Left colon (tissue), 2 donors: Measurements from ENCODE around the gene BRD3. TPM values are rescaled to one million over a fixed set of nuclear protein-coding genes. Genes with fewer than 3 reads are reported as not detected.

Experiments
- ATAC-seq: fragments of 200-7000 bp; cut with Tn5 transposase; one replicate; pipeline ENCODE4 v1.9.1; 2020; ENCODE audit warnings: mild to moderate bottlenecking, moderate library complexity
- DNase-seq, 2 donors: peaks; one replicate each; pipeline ENCODE4 v3.0.0-alpha.2; 2020
- intact Hi-C, 2 donors: fragments of 100-400 bp; cut with DNase I in 1 of 2; cut with micrococcal nuclease in 1 of 2; formaldehyde crosslinking; loops; one replicate each; pipeline versions ENCODE4 v1.11.2 to v1.14.0; 2022; cut with DNase I, micrococcal nuclease
- total RNA-seq, 2 donors: library from RNA; stranded (reverse); fragmentation: NEBNext Ultra II Directional; extraction: Animal tissue kit (Norgen Biotek cat#: 25700); gene quantifications; one replicate each; pipeline ENCODE4 v1.2.1, GENCODE V29; 2021
- donor health status: DM: no; HTN: no; CAD: no.
- donor health status: DM: yes; HTN: yes; CAD: no.

Gene BRD3
- total RNA-seq, 2 donors from 2014 or later: 21.5 to 36.7 TPM

DNA sequence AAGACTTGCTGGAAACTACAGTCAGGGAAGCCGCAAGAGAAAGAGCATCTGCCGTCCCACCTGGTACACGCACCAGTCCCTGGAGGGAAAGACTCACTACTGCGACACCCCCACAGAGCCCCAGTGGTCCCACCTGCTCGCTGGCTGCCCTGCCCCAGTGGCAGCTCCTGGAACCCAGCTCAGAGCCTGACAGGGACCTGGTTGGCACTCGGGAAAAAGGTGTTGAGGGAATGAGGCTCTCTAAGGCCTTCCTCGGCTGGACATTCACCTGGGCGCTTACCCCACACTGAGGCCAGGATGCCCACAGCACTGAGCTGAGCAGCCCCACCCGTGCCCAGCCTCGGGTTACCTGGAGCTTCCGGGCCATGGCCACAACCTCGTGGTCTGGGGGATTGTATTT, 22.9 kb downstream of the BRD3 start:
- intact Hi-C loops: no loop called here
- DNase-seq: no peak
- ATAC-seq: no peak

DNA sequence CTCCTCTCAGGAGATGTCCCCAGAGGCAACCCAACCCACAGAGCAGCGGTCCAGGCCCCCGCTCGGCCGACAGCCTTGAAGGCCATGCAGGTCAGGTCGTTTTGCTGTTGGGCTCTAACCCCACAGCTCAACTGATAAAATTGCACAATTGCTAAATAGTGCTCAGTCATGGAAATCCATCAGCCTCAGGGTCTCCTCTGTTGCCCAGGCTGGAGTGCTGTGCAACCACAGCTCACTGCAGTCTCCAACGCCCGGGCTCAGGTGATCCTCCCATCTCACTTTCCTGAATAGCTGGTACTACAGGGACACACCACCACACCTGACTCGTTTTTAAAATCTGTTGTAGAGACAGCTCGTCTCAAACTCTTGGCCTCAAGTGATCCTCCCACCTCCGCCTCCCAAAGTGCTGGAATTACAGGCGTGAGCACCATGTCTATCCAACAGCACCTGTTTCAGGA, 24.3 kb downstream of the BRD3 start:
- intact Hi-C loops: no loop called here
- DNase-seq (no peak), ATAC-seq (no peak)

DNA sequence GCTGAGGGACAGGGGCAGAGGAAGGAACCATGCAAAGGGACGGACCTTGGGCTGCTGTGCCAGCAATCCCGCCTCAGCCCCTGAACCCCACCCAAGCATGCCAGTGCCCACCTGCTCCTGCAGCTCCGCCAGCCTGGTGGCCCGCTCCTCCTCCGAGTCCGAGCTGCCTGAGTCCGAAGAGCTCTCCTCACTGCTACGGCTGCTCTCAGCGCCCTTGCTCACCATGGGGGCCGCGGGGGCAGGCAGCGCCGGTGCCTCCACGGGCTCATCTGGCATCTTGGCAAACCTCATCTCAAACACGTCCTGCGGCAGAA, 26.2 kb downstream of the BRD3 start:
- intact Hi-C loops: no loop called here
- ATAC-seq: no peak
- no peak for DNase-seq

DNA sequence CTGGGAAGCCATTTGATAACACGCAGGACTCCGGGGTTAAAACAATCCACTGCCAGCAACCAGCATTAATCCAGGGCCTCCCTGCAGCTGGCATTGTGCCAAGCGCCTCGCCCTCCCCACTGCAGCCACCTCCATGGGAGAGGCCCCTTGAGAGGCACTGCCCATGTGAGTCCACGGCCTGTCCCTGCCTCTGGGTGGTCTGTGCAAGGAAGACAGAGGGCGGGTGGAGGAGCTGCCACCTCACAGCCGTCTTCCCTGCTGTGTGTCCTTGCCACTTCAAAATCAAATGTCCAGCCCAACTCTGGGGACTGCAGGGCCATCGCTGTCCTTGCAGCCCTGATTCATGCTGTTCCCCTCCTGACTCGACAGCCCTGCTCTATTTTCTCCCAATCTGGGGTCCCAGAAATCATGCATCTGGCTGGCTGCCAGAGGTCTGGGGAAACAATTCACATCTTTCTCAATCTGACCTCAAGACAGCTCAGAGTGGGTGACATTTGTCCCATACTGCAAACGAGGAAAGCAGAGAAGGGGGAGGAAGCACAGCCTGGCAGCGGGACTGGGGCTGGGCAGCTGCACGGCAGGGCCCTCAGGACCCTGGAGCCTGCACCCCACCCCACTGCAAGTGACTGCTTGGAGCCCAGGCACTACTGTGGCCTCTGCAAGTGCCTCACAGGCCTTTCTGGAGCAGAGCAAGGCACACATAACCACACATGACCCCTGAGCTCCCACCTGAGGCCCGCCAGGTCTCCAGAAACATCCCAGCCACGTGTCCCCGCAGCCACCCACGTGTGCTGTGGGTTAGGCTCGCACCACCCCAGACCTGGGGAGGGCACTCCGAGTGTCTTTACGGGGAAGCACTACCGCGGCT, 26.8 kb downstream of the BRD3 start:
- peak; percentile 70 for ATAC-seq
- peak in 1 of 2 donors; percentile 43 for DNase-seq
- intact Hi-C loops: no loop called here

DNA sequence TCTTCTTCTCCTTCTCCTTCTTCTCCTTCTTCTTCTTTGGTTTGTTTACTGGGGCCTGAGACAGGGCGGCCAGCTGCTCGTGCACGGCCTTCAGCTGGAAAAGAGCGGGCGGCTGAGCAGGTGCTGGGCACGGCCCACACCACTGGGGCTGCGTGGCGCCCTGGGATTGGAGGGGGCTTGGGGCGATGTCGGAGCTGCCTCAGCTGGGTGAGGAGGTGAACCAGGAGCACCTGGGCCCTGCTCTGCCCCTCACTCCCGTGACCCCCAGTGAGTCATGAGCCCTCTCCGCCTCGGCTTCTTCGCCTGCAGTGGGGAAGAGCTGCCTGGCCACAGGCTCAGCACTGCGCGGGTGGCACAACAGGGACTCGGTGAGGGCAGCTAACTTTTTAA, 27.7 kb downstream of the BRD3 start:
- no peak for ATAC-seq
- intact Hi-C loops: no loop called here
- DNase-seq: no peak

DNA sequence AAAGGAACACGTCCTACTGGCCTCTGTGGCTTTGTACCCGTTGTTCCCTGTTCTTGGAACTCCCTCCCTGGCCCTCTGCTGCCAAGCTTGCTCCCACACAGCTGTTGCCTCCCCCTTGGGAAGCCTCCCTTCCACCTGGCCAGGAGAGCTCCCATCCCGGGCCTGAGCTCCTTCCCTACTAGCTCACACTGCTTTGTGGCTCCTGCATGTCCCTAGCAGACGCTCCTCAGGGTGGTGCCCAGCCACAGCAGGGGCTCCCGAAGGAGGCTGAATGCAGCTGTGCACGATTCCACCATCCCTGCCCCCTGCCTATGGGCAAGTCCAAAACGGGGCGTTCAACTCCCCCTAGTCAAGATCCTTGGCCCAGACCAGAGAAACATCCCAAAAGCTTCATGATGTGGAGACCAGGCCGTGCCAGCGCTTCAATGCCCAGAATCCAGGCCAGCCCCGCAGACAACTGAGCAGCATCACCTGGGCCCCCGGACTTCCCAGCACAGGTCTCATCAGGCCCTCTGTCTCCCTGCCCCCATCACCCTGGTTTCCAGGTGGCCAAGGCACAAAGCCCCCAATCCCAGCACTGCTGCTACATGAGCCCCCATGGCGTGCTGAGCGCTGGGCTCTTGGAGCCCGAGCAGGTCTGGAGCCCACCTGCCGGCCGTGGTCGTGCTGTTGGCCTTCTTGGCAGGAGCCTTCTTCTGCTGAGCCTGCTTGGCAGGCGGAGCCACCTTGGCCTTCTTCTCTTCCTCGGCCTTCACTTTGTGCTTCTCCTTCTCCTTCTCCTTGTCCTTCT, 28.2 kb downstream of the BRD3 start:
- intact Hi-C loops: no loop called here
- ATAC-seq: no peak
- no peak for DNase-seq

DNA sequence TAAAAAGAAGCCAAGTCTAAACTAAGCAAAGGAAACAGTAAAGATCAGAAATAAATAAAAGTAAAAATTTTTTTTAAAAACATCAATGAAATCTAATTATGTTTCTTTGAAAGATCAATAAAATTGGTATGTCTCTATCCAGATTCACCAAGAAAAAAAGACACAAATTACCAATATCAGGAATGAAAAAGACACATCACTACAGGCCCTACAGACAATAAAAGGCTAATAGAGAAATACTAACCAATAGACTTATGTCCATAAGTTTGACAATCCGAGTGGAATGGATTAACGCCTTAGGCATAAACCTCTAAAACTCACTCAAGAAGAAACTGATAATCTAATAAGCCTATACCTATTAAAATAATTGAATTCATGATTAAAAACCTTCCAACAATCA, 30.2 kb downstream of the BRD3 start:
- no peak for ATAC-seq

DNA sequence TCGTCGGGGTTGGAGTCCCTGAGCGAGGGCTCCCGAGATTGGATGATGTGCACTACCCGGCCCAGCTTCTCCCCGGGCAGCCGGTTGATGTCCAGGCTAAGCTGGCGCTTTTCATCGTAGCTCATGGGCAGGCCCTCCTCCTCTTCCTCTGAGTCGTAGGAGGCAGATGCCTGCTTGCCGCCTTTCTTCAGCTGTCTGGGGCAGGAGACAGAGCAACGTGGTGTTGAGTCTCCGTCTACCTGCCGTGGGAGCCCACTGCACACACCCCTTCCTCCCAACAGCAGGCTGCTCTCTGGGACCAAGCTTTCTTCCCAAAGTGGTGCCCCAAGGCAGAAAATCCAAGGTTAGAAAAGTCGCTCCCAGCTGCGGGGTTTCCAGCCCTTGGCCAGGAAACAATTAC, 31.7 kb downstream of the BRD3 start:
- intact Hi-C loops: no loop called here
- ATAC-seq: no peak

More for the DNA sequence above, 30.2 kb downstream of the BRD3 start:
- no peak for DNase-seq
- intact Hi-C loops: no loop called here

DNA sequence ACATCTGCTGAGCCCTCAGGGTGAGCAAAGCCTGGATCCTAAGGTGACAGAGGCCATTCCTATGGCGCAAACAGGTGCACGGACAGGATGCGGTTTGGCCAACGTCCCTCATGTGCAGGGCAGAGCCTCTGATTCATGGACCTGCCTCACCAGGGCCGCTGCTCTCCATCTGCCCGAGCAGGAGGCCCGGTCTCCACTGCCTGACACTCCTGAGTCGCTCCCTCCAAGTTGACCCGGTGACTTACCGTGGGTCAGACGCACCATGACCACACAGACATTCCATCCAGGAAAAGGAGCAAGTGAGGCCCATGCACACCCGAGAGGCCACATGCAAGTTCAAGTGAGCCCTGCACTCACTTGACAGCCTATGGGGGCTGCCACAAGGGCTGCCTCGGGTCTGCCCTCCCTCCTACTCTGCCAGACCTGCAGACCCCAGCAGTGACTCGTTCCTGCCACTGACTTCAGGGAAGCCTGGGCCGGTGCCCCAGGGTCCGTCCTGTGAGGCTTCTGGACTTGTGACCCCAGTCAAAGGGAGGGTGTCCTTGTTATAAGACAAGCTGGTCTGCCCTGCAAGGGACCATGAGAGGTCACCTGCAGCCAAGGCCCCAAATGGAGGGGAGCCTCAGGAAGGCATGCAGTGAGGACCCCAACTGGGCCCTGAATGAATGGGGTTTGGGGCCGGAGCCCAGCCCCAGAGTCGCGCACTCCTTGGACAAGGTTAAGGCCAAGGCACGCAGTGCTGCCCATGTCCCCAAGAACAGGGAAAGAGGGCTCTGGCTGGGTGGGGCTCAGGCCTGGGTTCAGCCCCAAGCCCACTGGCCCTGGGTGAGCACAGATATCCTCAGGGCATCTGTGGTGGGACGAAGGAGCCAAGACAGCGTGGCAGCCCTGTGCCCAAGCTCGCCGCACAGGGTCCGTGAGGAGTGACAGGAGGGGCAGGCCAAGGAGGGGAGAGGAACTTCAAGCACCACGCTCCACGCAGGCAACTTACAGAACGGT, 32.5 kb downstream of the BRD3 start:
- ATAC-seq: no peak
- intact Hi-C loops: no loop called here
- DNase-seq: no peak

More for the DNA sequence above, 31.7 kb downstream of the BRD3 start:
- no peak for DNase-seq

DNA sequence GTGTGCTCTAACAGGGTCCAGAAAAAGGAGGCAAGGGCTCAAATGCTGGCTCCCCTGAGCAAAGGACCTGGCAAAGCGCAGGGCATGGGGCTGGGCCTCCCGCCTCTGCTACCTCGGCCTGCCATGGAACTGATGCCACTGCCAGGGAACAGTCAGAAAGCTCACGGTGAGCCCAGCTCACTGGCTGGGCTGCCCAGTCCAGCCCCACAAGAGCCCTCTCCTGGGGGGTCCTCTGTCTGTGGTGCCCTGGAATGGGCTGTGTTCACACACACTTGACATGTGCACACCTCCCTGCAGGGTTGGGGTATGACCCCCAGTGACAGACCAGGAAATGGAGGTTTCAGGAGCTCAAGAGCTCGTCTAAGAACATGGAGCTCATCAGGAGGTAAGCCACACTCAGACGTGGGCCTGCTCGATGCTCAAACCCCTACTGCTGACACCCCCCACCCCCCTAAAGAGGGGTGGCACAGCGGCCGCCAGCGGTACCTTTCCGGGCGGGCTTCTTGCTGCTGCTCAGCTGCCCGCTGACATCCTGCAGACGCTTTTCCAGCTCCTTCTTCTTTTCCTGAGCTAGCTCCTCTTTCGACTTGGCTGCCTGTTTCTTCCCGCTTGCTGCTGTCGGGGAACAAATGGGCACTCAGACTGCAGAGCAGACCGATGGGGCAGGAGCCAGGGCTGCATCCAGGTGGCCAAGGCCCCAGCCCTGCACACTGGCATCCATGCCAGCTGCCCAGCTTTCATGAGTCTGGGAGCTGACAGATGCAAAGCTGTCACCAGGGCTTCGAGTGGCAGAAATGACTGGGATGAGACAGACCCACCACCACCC, 33.4 kb downstream of the BRD3 start:
- ATAC-seq (no peak), DNase-seq (no peak)
- intact Hi-C loops: no loop called here

DNA sequence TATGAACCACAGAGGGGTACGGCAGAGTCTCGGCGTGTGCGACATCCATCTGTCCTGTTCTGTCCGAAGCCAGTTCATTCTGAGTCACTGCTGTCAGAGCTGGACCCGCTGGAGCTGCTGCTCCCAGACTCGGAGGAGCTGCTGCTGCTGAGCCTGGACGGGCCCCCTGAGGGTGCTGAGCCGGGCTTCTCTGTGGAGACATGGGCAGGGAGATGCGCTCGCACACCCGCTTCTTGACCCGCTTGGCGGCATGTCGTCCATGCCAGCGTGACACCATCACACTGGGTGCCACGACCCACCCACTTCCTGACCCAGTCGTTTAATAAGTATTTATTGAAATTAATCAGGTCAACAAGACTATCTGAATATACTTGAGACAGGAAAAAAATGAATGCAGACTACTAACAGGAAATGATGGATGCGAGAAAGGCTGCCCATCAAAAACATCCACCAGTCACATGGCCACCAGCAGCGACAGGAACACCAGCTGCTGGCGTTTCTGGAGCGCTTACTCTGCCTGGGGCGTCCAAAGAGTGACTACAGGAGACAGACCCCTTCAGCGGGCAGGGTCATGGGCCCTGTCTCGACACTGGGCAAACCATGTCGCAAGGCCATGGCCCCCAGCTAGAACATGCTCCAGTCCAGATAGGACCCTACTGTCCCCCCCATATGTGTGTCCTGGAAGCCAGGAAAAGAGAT, 34.2 kb downstream of the BRD3 start:
- DNase-seq (no peak), ATAC-seq (no peak)
- intact Hi-C loops: no loop called here

DNA sequence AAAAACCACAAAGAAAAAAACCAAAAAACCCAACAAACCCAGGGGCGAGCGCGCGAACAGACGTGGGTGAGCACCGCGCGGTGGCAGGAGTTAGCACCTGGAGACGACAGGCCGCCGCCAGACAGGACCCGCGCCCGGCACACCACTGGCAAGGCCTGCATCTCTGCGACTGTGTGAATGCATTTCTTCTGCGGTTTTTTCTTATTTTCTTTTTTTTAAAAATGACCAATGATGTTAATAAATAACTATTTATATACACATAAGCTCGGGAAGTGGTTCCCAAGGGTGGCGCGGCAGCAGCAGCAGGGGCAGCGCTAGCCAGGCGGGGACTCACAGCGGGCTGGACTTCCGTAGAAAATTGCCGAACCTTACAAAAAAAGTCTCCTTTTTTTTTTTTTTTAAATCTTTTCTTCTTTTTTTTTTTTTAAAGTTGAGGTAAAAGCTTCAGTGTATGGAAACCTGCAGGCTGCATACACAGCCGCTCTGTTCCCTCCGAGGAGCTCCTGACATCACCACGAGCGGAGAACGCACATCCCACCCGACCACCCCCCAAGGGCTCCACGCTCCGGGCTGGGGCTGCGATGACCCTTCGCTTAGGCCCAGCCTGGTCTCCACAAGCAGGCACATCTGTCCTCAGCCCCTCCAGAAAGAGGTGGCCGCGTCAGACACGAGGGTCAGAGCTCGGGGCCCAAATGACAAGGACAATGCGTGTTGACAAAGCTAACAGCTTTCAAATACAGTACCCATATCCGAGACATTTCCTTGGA, 35.2 kb downstream of the BRD3 start:
- ATAC-seq (no peak), DNase-seq (no peak)
- intact Hi-C loops: no loop called here

DNA sequence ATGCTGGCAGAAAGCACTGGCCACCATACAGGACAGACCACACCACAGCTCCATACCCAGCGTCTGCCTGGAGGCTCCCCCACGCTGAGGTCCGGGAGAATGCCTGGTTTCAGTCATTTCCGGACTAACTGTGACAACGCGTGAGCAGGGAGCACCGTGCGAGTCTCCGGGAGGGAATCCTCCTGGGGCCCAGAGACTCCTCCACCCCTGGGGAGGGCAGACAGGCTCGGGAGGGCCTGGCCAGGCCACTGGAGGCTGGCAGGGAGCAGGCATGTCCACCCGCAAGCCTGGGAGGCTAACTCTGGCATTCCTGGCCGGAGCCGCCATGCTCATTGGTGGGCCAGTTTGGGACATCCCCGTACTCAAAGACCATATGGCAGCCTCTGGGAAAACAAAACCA, 36.0 kb downstream of the BRD3 start:
- DNase-seq: no peak
- ATAC-seq: no peak
- intact Hi-C loops: no loop called here

DNA sequence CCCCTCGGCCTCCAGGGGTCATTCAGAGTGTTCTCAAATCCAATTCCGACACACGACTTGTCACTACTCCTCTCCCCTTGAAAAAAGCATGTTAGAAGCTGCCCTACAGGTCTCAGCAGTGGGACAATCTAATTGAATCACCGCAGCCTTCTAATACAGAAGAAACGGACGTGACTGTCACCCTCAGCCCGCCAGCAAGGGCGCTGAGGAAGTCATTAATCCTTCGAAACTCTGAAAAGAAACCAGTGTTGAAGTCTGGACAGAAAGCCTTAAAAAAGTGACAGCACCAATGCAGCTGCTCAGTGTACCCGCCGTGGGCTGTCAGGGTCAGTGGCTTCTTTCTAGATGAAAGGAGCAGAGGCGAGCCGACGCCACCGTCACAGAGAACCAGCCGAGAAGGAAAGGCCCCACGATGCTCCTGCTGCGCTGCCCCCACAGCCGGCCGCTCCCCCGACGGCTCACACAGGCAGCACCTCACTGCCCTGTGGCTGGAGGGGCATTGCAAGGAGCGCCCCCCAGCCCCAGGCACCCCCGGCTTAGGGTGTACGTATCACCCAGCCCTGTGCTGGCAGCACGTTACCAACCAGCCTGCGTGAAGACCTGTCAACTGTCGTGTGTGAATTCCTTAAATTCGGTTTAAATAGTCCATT, 36.9 kb downstream of the BRD3 start:
- intact Hi-C loops: no loop called here
- ATAC-seq (no peak), DNase-seq (no peak)

DNA sequence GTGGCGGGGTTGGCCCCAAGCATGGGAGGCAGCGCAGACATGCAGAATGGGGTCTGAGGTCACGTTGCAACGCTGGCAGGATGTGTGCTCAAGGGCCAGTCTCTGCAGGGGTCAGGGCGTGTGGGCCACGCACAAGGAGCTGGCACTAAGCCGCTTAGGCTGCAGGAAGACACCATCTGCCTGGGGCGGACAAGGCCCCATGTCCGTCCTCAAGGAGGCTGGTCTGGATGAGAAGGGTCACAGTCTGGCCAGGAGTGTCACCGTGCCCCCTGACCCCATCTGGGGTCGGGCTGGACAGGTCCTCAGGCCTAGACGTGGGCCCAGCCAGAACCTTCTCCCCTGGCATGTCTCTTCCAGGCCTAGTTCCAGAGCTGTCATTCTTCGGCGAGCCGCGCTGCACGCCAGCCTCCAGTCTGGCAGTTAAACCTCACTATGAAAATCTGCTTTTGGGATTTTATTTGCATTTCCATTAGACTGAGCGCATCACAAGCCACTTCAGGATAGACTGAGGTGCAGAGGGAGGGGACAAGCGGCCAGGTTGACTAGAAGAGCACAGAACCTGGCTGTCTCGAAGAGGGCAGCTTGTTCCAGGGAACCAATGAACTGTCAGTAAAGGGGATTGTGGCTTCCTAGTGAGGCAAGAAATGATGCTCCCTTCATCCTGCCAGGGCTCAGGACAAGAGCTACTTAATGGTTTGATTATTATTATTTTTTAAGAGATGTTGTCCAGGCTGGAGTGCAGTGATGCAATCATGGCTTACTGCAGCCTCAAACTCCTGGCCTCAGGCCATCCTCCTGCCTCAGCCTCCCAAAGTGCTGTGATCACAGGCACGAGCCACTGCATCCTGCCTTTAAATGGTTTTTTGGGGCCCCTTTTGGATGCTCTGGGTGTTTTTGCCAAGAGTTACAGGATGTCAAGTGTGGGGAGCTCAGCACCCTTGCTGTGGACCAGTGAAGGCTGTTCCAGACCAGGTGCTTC, 38.3 kb downstream of the BRD3 start:
- no peak for DNase-seq
- intact Hi-C loops: no loop called here

More for the DNA sequence above, 38.3 kb downstream of the BRD3 start:
- ATAC-seq: no peak
